HUES6 (cell line): ENCODE data around the gene LRRC27.
"Not testable (repeated sequence)": the region's sequence is repeated elsewhere in the genome, so short reads cannot be mapped to it uniquely, and the experiment has no call there.

ENCODE experiments used
- H3K27ac ChIP-seq: 2 replicates; pipeline ENCODE4 v1.7.0; 2013; ENCODE audit warnings: low read depth, mild to moderate bottlenecking, low read length, inconsistent platforms
- H3K27me3 ChIP-seq: 2 replicates; pipeline ENCODE4 v1.6.1; 2013; ENCODE audit warnings: low read length; ENCODE audit not compliant: control insufficient read depth, insufficient read depth
- H3K36me3 ChIP-seq: 2 replicates; pipeline ENCODE4 v1.6.1; 2013; ENCODE audit warnings: low read length; ENCODE audit not compliant: control insufficient read depth, insufficient read depth
- H3K4me1 ChIP-seq: 2 replicates; pipeline ENCODE4 v1.6.1; 2013; ENCODE audit warnings: low read length; ENCODE audit not compliant: control insufficient read depth, insufficient read depth
- H3K4me3 ChIP-seq: 2 replicates; pipeline ENCODE4 v1.5.1; 2013; ENCODE audit warnings: low read depth, low read length
- H3K9ac ChIP-seq: one replicate; pipeline ENCODE4 v1.6.1; 2013; ENCODE audit warnings: mild to moderate bottlenecking, low read length
- H3K9me3 ChIP-seq: 2 replicates; pipeline ENCODE4 v1.6.1; 2013; ENCODE audit warnings: low read depth, low read length; ENCODE audit not compliant: control insufficient read depth, insufficient read depth

LRRC27 gene

GRCh38 chr10:132372516-132373095 is 40.6 kb downstream of the LRRC27 start:
- Histone ChIP-seq H3K36me3 (no peaks in the 10 kb centered on the region), H3K9me3 (no peaks in the 10 kb centered on the region), H3K4me3 (no peak overlapping the region), H3K27ac (no peak overlapping the region), H3K27me3 (no peaks in the 10 kb centered on the region), H3K4me1 (peaks cover 14% of the 10 kb centered on the region; the same call in 1 of the 2 replicates), H3K9ac (no peak overlapping the region)

- Histone ChIP-seq H3K36me3 (no peaks in the 10 kb centered on the region), H3K27ac (no peak overlapping the region), H3K9ac (no peak overlapping the region), H3K4me1 (peaks cover 14% of the 10 kb centered on the region; the same call in 1 of the 2 replicates), H3K9me3 (no peaks in the 10 kb centered on the region), H3K4me3 (no peak overlapping the region), H3K27me3 (no peaks in the 10 kb centered on the region)
These were observed 41.4 kb downstream of the LRRC27 start for GRCh38 chr10:132373241-132373955.

GRCh38 chr10:132374176-132374575 is 42.2 kb downstream of the LRRC27 start:
- H3K9me3 ChIP-seq: no peaks in the 10 kb centered on the region
- H3K27ac ChIP-seq: no peak overlapping the region
- peaks cover 13% of the 10 kb centered on the region; the same call in 1 of the 2 replicates for H3K4me1 ChIP-seq
- no peaks in the 10 kb centered on the region for H3K36me3 ChIP-seq
- no peak overlapping the region for H3K9ac ChIP-seq
- H3K27me3 ChIP-seq: no peaks in the 10 kb centered on the region
- no peak overlapping the region for H3K4me3 ChIP-seq

- Histone ChIP-seq H3K36me3 (no peaks in the 10 kb centered on the region), H3K4me3 (no peak overlapping the region), H3K9ac (no peak overlapping the region), H3K27me3 (no peaks in the 10 kb centered on the region), H3K9me3 (no peaks in the 10 kb centered on the region), H3K27ac (no peak overlapping the region), H3K4me1 (peaks cover 9% of the 10 kb centered on the region; the same call in 1 of the 2 replicates)
These were observed 42.6 kb downstream of the LRRC27 start for GRCh38 chr10:132374612-132375011.

GRCh38 chr10:132375116-132375794 is 43.3 kb downstream of the LRRC27 start:
- Histone ChIP-seq H3K27me3 (no peaks in the 10 kb centered on the region), H3K9ac (no peak overlapping the region), H3K9me3 (no peaks in the 10 kb centered on the region)

GRCh38 chr10:132375795-132376297 is 43.9 kb downstream of the LRRC27 start:
- Histone ChIP-seq H3K4me1 (peaks cover 5% of the 10 kb centered on the region; the same call in 1 of the 2 replicates), H3K9me3 (0 out of 2 replicates have a peak, but pooled peaks cover under 1% of the 10 kb centered on the region), H3K4me3 (no peak overlapping the region), H3K27ac (no peak overlapping the region), H3K36me3 (no peaks in the 10 kb centered on the region), H3K27me3 (no peaks in the 10 kb centered on the region), H3K9ac (no peak overlapping the region)

More at GRCh38 chr10:132375116-132375794, 43.3 kb downstream of the LRRC27 start:
- Histone ChIP-seq H3K36me3 (no peaks in the 10 kb centered on the region), H3K4me1 (peaks cover 5% of the 10 kb centered on the region; the same call in 1 of the 2 replicates), H3K4me3 (no peak overlapping the region), H3K27ac (no peak overlapping the region)

- Histone ChIP-seq H3K36me3 (no peaks in the 10 kb centered on the region), H3K27ac (no peak overlapping the region), H3K4me1 (peaks cover 5% of the 10 kb centered on the region; the same call in 1 of the 2 replicates), H3K9ac (no peak overlapping the region), H3K27me3 (no peaks in the 10 kb centered on the region), H3K9me3 (0 out of 2 replicates have a peak, but pooled peaks cover 2% of the 10 kb centered on the region), H3K4me3 (no peak overlapping the region)
These were observed 44.4 kb downstream of the LRRC27 start for GRCh38 chr10:132376394-132376851.

- Histone ChIP-seq H3K9me3 (0 out of 2 replicates have a peak, but pooled peaks cover 2% of the 10 kb centered on the region), H3K4me1 (peaks cover 5% of the 10 kb centered on the region; the same call in 1 of the 2 replicates), H3K36me3 (no peaks in the 10 kb centered on the region), H3K27ac (no peak overlapping the region), H3K4me3 (no peak overlapping the region), H3K9ac (no peak overlapping the region), H3K27me3 (no peaks in the 10 kb centered on the region)
These were observed 45.3 kb downstream of the LRRC27 start for GRCh38 chr10:132377326-132377725.

GRCh38 chr10:132379026-132379425 is 47.0 kb downstream of the LRRC27 start:
- not testable (repeated sequence) for H3K9me3 ChIP-seq, H3K4me1 ChIP-seq, H3K4me3 ChIP-seq, H3K27me3 ChIP-seq, H3K9ac ChIP-seq, H3K36me3 ChIP-seq, H3K27ac ChIP-seq

- H3K27me3 ChIP-seq, H3K9ac ChIP-seq, H3K9me3 ChIP-seq, H3K4me1 ChIP-seq, H3K27ac ChIP-seq, H3K4me3 ChIP-seq, H3K36me3 ChIP-seq: not testable (repeated sequence)
These were observed 49.0 kb downstream of the LRRC27 start for GRCh38 chr10:132380986-132381385.
